ENCODE data around the gene RFTN1.

The RFTN1 gene

DNA sequence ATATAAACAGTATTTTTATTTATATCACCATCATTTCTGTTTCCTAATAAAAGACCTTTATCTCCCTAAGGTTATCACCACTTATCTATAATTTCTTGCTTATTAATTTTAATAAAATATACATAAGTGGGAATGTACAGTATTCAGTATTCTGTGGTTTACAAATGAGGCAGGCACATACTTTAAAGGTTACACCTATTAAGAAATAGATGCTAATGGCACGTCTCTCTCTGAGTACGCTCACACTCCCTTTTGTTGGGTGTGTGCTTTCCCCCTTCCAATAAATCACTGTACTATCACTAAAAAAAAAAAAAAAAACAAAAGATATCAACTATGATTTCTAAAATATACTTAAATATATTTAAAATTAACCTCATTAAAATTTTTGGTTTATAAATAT lies 239.6 kb downstream of the RFTN1 start:
- no peak for ATAC-seq
- no peak for TF ChIP-seq RARB (CRISPR knock-in tag; IDR thresholded peaks at IDR 0.05)

DNA sequence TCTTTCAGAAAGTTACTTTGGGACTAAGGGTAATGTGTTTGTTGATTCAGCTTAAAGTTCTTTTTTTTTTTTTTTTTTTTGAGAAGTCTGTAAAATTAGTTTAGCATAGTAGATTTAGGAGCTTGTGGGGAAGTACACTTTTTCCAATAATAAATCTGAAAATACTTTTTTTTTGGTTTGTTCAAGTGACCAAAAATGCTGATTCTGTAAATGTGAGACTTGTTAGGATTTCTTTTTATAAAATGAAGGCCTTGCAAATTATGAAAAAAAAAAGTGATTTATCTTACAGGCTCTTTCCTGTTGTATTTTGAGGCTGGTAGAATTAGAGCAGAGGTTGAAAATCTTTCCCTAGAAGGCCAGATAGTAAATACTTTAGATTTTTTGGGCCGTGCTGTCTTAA lies 240.9 kb downstream of the RFTN1 start:
- TF ChIP-seq RARB (CRISPR knock-in tag; IDR thresholded peaks at IDR 0.05) (no peak), TCF4 (CRISPR knock-in tag; IDR thresholded peaks at IDR 0.05; ENCODE audit: borderline replicate concordance) (no peak), PPARA (CRISPR knock-in tag; IDR thresholded peaks at IDR 0.05; ENCODE audit: borderline replicate concordance) (no peak), ZNF565 (CRISPR knock-in tag; conservative IDR thresholded peaks at IDR 0.05; ENCODE audit: low read depth) (no peak), ZFP30 (CRISPR knock-in tag; IDR thresholded peaks at IDR 0.05) (no peak), CSDC2 (CRISPR knock-in tag; IDR thresholded peaks at IDR 0.05) (no peak), GLIS3 (CRISPR knock-in tag; IDR thresholded peaks at IDR 0.05) (no peak), ESRRG (CRISPR knock-in tag; IDR thresholded peaks at IDR 0.05) (no peak), ZC3H10 (CRISPR knock-in tag; IDR thresholded peaks at IDR 0.05) (no peak), ISL1 (CRISPR knock-in tag; IDR thresholded peaks at IDR 0.05) (no peak), BACH2 (CRISPR knock-in tag; IDR thresholded peaks at IDR 0.05; ENCODE audit: borderline replicate concordance) (no peak), OSR1 (CRISPR knock-in tag; IDR thresholded peaks at IDR 0.05) (no peak), ARNTL (CRISPR knock-in tag; IDR thresholded peaks at IDR 0.05; ENCODE audit: borderline replicate concordance, low read depth) (no peak), SNAI2 (CRISPR knock-in tag; IDR thresholded peaks at IDR 0.05) (no peak)
- TF ChIP-seq, protein P1, sequence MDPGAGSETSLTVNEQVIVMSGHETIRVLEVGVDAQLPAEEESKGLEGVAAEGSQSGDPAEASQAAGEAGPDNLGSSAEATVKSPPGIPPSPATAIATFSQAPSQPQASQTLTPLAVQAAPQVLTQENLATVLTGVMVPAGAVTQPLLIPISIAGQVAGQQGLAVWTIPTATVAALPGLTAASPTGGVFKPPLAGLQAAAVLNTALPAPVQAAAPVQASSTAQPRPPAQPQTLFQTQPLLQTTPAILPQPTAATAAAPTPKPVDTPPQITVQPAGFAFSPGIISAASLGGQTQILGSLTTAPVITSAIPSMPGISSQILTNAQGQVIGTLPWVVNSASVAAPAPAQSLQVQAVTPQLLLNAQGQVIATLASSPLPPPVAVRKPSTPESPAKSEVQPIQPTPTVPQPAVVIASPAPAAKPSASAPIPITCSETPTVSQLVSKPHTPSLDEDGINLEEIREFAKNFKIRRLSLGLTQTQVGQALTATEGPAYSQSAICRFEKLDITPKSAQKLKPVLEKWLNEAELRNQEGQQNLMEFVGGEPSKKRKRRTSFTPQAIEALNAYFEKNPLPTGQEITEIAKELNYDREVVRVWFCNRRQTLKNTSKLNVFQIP (CRISPR knock-in tag; IDR thresholded peaks at IDR 0.05; ENCODE audit: borderline replicate concordance, low read depth), result no peak
- TF ChIP-seq, protein P2, sequence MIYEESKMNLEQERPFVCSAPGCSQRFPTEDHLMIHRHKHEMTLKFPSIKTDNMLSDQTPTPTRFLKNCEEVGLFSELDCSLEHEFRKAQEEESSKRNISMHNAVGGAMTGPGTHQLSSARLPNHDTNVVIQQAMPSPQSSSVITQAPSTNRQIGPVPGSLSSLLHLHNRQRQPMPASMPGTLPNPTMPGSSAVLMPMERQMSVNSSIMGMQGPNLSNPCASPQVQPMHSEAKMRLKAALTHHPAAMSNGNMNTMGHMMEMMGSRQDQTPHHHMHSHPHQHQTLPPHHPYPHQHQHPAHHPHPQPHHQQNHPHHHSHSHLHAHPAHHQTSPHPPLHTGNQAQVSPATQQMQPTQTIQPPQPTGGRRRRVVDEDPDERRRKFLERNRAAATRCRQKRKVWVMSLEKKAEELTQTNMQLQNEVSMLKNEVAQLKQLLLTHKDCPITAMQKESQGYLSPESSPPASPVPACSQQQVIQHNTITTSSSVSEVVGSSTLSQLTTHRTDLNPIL (CRISPR knock-in tag; IDR thresholded peaks at IDR 0.05; ENCODE audit: low read depth), result no peak
- no peak for ATAC-seq

DNA sequence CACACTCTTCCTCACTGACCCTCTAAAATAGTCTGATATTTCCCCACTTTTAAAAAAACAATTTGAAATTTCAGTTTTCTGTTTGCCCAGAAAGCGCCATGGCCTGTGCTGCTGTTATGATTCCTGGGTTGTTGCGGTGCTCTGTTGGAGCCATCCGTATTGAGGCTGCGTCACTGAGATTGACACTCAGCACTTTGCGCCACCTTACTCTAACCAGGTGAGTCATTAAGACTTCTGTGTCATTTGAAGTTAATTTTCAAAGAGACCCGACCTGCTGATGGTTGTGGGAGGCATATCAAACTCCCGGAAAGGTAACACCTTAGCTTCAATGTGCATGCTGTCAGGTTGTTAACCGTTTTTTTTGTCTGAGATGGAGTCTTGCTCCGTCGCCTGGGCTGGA lies 242.6 kb downstream of the RFTN1 start:
- ATAC-seq, result no peak
- TF ChIP-seq ARNTL (CRISPR knock-in tag; IDR thresholded peaks at IDR 0.05; ENCODE audit: borderline replicate concordance, low read depth) (no peak), PPARA (CRISPR knock-in tag; IDR thresholded peaks at IDR 0.05; ENCODE audit: borderline replicate concordance) (no peak), RARB (CRISPR knock-in tag; IDR thresholded peaks at IDR 0.05) (no peak), ESRRG (CRISPR knock-in tag; IDR thresholded peaks at IDR 0.05) (no peak), ZC3H10 (CRISPR knock-in tag; IDR thresholded peaks at IDR 0.05) (no peak), TCF4 (CRISPR knock-in tag; IDR thresholded peaks at IDR 0.05; ENCODE audit: borderline replicate concordance) (no peak)
- TF ChIP-seq, protein P2 (CRISPR knock-in tag; IDR thresholded peaks at IDR 0.05; ENCODE audit: low read depth), result no peak

DNA sequence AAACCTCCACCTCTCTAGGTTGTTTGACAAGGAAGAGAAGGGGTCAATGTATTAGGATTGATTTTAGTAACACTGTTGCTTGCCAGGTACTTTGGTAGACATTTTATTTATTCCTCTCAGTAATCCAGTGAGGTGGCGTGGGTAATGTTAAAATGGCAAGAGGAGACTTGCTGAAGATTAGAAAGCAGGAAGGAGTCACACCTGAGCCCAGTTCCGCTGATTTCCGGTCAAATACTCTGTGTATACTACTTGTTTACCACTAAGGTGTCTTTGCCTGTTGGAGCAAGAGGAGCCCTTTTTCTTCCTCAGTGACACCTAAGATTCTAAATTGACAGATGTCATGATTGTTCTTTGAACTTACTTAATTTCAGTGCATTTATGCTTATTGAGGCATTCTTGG lies 246.8 kb downstream of the RFTN1 start:
- no peak for ATAC-seq
- TF ChIP-seq OSR1 (CRISPR knock-in tag; IDR thresholded peaks at IDR 0.05) (no peak), ZFP3 (CRISPR knock-in tag; IDR thresholded peaks at IDR 0.05) (no peak), TCF4 (CRISPR knock-in tag; IDR thresholded peaks at IDR 0.05; ENCODE audit: borderline replicate concordance) (no peak), GLIS3 (CRISPR knock-in tag; IDR thresholded peaks at IDR 0.05) (no peak), ZNF565 (CRISPR knock-in tag; conservative IDR thresholded peaks at IDR 0.05; ENCODE audit: low read depth) (no peak), ESRRG (CRISPR knock-in tag; IDR thresholded peaks at IDR 0.05) (no peak)
- TF ChIP-seq, protein P2 (CRISPR knock-in tag; IDR thresholded peaks at IDR 0.05; ENCODE audit: low read depth), result no peak
